TTC549 (cell line): ENCODE data around the gene PRMT2.

ENCODE experiments used
- FAIRE-seq: peaks from 2 replicates; lab custom pipeline; 2012; peaks lifted over from hg19 to GRCh38; lab: Jason Lieb, UNC

Gene PRMT2

GRCh38 chr21:46643379-46644177 is 8.1 kb downstream of the PRMT2 start:
- no peak for FAIRE-seq

GRCh38 chr21:46645840-46646239 is 10.4 kb downstream of the PRMT2 start:
- FAIRE-seq, result no peak

GRCh38 chr21:46646541-46647154 is 11.2 kb downstream of the PRMT2 start:
- FAIRE-seq, result no peak

- no peak for FAIRE-seq
These were observed 13.1 kb downstream of the PRMT2 start for GRCh38 chr21:46648539-46648938.

GRCh38 chr21:46649356-46649755 is 13.9 kb downstream of the PRMT2 start:
- FAIRE-seq, result no peak

GRCh38 chr21:46650476-46651098 is 15.1 kb downstream of the PRMT2 start:
- FAIRE-seq, result no peak

- no peak for FAIRE-seq
These were observed 15.6 kb downstream of the PRMT2 start for GRCh38 chr21:46651121-46651520.

- no peak for FAIRE-seq
These were observed 19.8 kb downstream of the PRMT2 start for GRCh38 chr21:46655230-46655629.

- FAIRE-seq, result no peak
These were observed 21.3 kb downstream of the PRMT2 start for GRCh38 chr21:46656820-46657219.

GRCh38 chr21:46660505-46660904 is 25.0 kb downstream of the PRMT2 start:
- no peak for FAIRE-seq

- FAIRE-seq, result no peak
These were observed 25.7 kb downstream of the PRMT2 start for GRCh38 chr21:46661211-46661625.

GRCh38 chr21:46661642-46662366 is 26.3 kb downstream of the PRMT2 start:
- no peak for FAIRE-seq

GRCh38 chr21:46662367-46662654 is 26.8 kb downstream of the PRMT2 start:
- FAIRE-seq, result no peak

- FAIRE-seq, result no peak
These were observed 27.5 kb downstream of the PRMT2 start for GRCh38 chr21:46662765-46663500.

GRCh38 chr21:46663754-46664153 is 28.3 kb downstream of the PRMT2 start:
- no peak for FAIRE-seq

- FAIRE-seq, result no peak
These were observed 29.0 kb downstream of the PRMT2 start for GRCh38 chr21:46664316-46664995.

- no peak for FAIRE-seq
These were observed 30.1 kb downstream of the PRMT2 start for GRCh38 chr21:46665566-46665965.

GRCh38 chr21:46666941-46667740 is 31.7 kb downstream of the PRMT2 start:
- FAIRE-seq, result no peak

GRCh38 chr21:46667741-46668380 is 32.4 kb downstream of the PRMT2 start:
- no peak for FAIRE-seq

GRCh38 chr21:46668381-46668780 is 32.9 kb downstream of the PRMT2 start:
- no peak for FAIRE-seq
